ES-I3 (cell line): ENCODE results near the gene CDH4.

ENCODE experiments used
- H3K36me3 ChIP-seq: 2 replicates; pipeline ENCODE4 v1.6.1; 2013; ENCODE audit warnings: mild to moderate bottlenecking, low read length, control low read depth, moderate library complexity; ENCODE audit not compliant: insufficient read depth
- H3K4me1 ChIP-seq: 2 replicates; pipeline ENCODE4 v1.6.1; 2013; ENCODE audit warnings: mild to moderate bottlenecking, control low read depth, low read length; ENCODE audit not compliant: insufficient read depth
- H3K9ac ChIP-seq: 2 replicates; pipeline ENCODE4 v1.6.1; 2013; ENCODE audit warnings: low read depth, mild to moderate bottlenecking, low read length, moderate library complexity
- H3K9me3 ChIP-seq: 2 replicates; pipeline ENCODE4 v1.6.1; 2013; ENCODE audit warnings: mild to moderate bottlenecking, low read length, moderate library complexity; ENCODE audit not compliant: control insufficient read depth, insufficient read depth

The CDH4 gene

GRCh38 chr20:61881861-61882260 lies 629.8 kb downstream of the CDH4 start:
- Histone ChIP-seq H3K4me1 (no peaks in the 10 kb centered on the region), H3K36me3 (no peaks in the 10 kb centered on the region), H3K9ac (no peak overlapping the region), H3K9me3 (no peaks in the 10 kb centered on the region)

- no peaks in the 10 kb centered on the region for H3K9me3 ChIP-seq
- no peaks in the 10 kb centered on the region for H3K36me3 ChIP-seq
- no peak overlapping the region for H3K9ac ChIP-seq
- H3K4me1 ChIP-seq = no peaks in the 10 kb centered on the region
Observed at GRCh38 chr20:61882716-61883615, 630.9 kb downstream of the CDH4 start.

- Histone ChIP-seq H3K36me3 (no peaks in the 10 kb centered on the region), H3K4me1 (no peaks in the 10 kb centered on the region), H3K9ac (no peak overlapping the region), H3K9me3 (no peaks in the 10 kb centered on the region)
Observed at GRCh38 chr20:61883857-61884393, 631.9 kb downstream of the CDH4 start.

- Histone ChIP-seq H3K9me3 (no peaks in the 10 kb centered on the region), H3K9ac (no peak overlapping the region), H3K4me1 (no peaks in the 10 kb centered on the region), H3K36me3 (no peaks in the 10 kb centered on the region)
Observed at GRCh38 chr20:61884571-61885389, 632.7 kb downstream of the CDH4 start.

- Histone ChIP-seq H3K4me1 (no peaks in the 10 kb centered on the region), H3K36me3 (no peaks in the 10 kb centered on the region), H3K9me3 (no peaks in the 10 kb centered on the region), H3K9ac (no peak overlapping the region)
Observed at GRCh38 chr20:61885759-61886715, 634.0 kb downstream of the CDH4 start.

- no peaks in the 10 kb centered on the region for H3K4me1 ChIP-seq
- no peak overlapping the region for H3K9ac ChIP-seq
- H3K36me3 ChIP-seq = no peaks in the 10 kb centered on the region
- no peaks in the 10 kb centered on the region for H3K9me3 ChIP-seq
Observed at GRCh38 chr20:61886721-61887595, 634.9 kb downstream of the CDH4 start.

- H3K9ac ChIP-seq = no peak overlapping the region
- H3K4me1 ChIP-seq = no peaks in the 10 kb centered on the region
- no peaks in the 10 kb centered on the region for H3K36me3 ChIP-seq
- H3K9me3 ChIP-seq = no peaks in the 10 kb centered on the region
Observed at GRCh38 chr20:61887596-61888093, 635.6 kb downstream of the CDH4 start.

GRCh38 chr20:61888101-61888865 lies 636.2 kb downstream of the CDH4 start:
- Histone ChIP-seq H3K9ac (no peak overlapping the region), H3K9me3 (no peaks in the 10 kb centered on the region), H3K4me1 (no peaks in the 10 kb centered on the region), H3K36me3 (no peaks in the 10 kb centered on the region)

GRCh38 chr20:61889659-61890058 lies 637.6 kb downstream of the CDH4 start:
- no peaks in the 10 kb centered on the region for H3K36me3 ChIP-seq
- no peaks in the 10 kb centered on the region for H3K9me3 ChIP-seq
- no peaks in the 10 kb centered on the region for H3K4me1 ChIP-seq
- no peak overlapping the region for H3K9ac ChIP-seq

- H3K4me1 ChIP-seq = no peaks in the 10 kb centered on the region
- H3K9me3 ChIP-seq = no peaks in the 10 kb centered on the region
- no peaks in the 10 kb centered on the region for H3K36me3 ChIP-seq
- H3K9ac ChIP-seq = no peak overlapping the region
Observed at GRCh38 chr20:61890210-61890609, 638.1 kb downstream of the CDH4 start.

GRCh38 chr20:61891476-61891875 lies 639.4 kb downstream of the CDH4 start:
- Histone ChIP-seq H3K9ac (no peak overlapping the region), H3K9me3 (no peaks in the 10 kb centered on the region)

GRCh38 chr20:61891916-61892649 lies 640.0 kb downstream of the CDH4 start:
- no peaks in the 10 kb centered on the region for H3K36me3 ChIP-seq
- H3K9me3 ChIP-seq = no peaks in the 10 kb centered on the region
- no peak overlapping the region for H3K9ac ChIP-seq
- no peaks in the 10 kb centered on the region for H3K4me1 ChIP-seq

More at GRCh38 chr20:61891476-61891875, 639.4 kb downstream of the CDH4 start:
- Histone ChIP-seq H3K4me1 (no peaks in the 10 kb centered on the region), H3K36me3 (no peaks in the 10 kb centered on the region)
